GM12878 (cell line): ENCODE results near the gene RGS1. TPM values are rescaled to one million over a fixed set of nuclear protein-coding genes. Genes with fewer than 3 reads are reported as not detected.

ENCODE experiments used
- ASH2L ChIP-seq: fragments of 300-600, 200-600 bp; sonication (generic); IDR thresholded peaks from 2 replicates; pipeline ENCODE4 v1.6.1; 2017; ENCODE audit warnings: low read depth, mild to moderate bottlenecking, borderline replicate concordance
- IKZF1 ChIP-seq: fragments of 450-650 bp; conservative IDR thresholded peaks from 2 replicates; pipeline ENCODE4 v1.6.1; 2017; ENCODE audit warnings: antibody characterized with exemption, mild to moderate bottlenecking
- IKZF2 ChIP-seq, 2 experiments: fragments of 450-650 bp; IDR thresholded peaks; 2 replicates each; pipeline ENCODE4 v1.6.1; 2017; ENCODE audit warnings: mild to moderate bottlenecking in 2 of 2, moderate library complexity in 2 of 2
- IRF4 ChIP-seq: IDR thresholded peaks from 2 replicates; pipeline ENCODE4 v1.6.1; 2011; ENCODE audit warnings: low read depth, low read length
- MXI1 ChIP-seq: fragments of 150-350 bp; IDR thresholded peaks from 2 replicates; pipeline ENCODE4 v1.6.1; 2011; ENCODE audit warnings: low read depth, mild to moderate bottlenecking, inconsistent platforms, low read length, improper control_type of control experiment
- NR2C2 ChIP-seq: IDR thresholded peaks from 2 replicates; pipeline ENCODE4 v1.6.1; 2011; ENCODE audit warnings: borderline replicate concordance, low read depth; ENCODE audit not compliant: control insufficient read depth, insufficient read length
- NR2F1 ChIP-seq: fragments of 450-650 bp; conservative IDR thresholded peaks from 2 replicates; pipeline ENCODE4 v1.6.1; 2017; ENCODE audit warnings: mild to moderate bottlenecking
- RBBP5 ChIP-seq: fragments of 200-600 bp; sonication (generic); conservative IDR thresholded peaks from 2 replicates; pipeline ENCODE4 v1.6.1; 2016
- RFX5 ChIP-seq: IDR thresholded peaks from 2 replicates; pipeline ENCODE4 v1.6.1; 2011; ENCODE audit warnings: low read depth, low read length, improper control_type of control experiment
- SMAD5 ChIP-seq: IDR thresholded peaks from 2 replicates; pipeline ENCODE4 v1.6.1; 2016; ENCODE audit warnings: antibody characterized with exemption, low read depth
- SREBF2 ChIP-seq: IDR thresholded peaks from 2 replicates; pipeline ENCODE4 v1.6.1; 2012; ENCODE audit warnings: mild to moderate bottlenecking, low read length
- TCF12 ChIP-seq: IDR thresholded peaks from 2 replicates; pipeline ENCODE4 v1.6.1; 2011; ENCODE audit warnings: low read depth, mild to moderate bottlenecking, low read length
- TCF7 ChIP-seq: IDR thresholded peaks from 2 replicates; pipeline ENCODE4 v1.6.1; 2014; ENCODE audit warnings: antibody characterized with exemption, borderline replicate concordance
- WRNIP1 ChIP-seq: IDR thresholded peaks from 2 replicates; pipeline ENCODE4 v1.6.1; 2011; ENCODE audit warnings: low read depth, low read length, improper control_type of control experiment, borderline replicate concordance
- YBX1 ChIP-seq: fragments of 450-650 bp; IDR thresholded peaks from 2 replicates; pipeline ENCODE4 v1.6.1; 2016; ENCODE audit warnings: antibody characterized with exemption
- ZBED1 ChIP-seq: IDR thresholded peaks from 2 replicates; pipeline ENCODE4 v1.6.1; 2016; ENCODE audit warnings: borderline replicate concordance
- polyA plus RNA-seq, 11 experiments: library from polyadenylated mRNA; depleted of rRNA in 4 of 11; unstranded in 6 of 11; stranded (reverse) in 5 of 11; fragments of >200 nt; fragmentation: Nextera tagmentation in 4 of 11; fragmentation: Illumina TruSeq in 1 of 11; extraction: Ambion mirVana in 4 of 11; extraction: Trizol in 1 of 11; gene quantifications; 1 replicate in 1 of 11; 2 replicates in 10 of 11; pipeline versions ENCODE4 v1.2.1 to v1.2.3, GENCODE V29; 2011 to 2016; ENCODE audit warnings: inconsistent platforms in 2 of 11, missing spikeins in 2 of 11, low read depth in 1 of 11
- total RNA-seq, 4 experiments: library from RNA; depleted of rRNA in 3 of 4; stranded (reverse); fragments of >200 nt in 3 of 4; fragmentation: Illumina TruSeq in 1 of 4; extraction: Trizol in 1 of 4; gene quantifications; 2 replicates each; pipeline versions ENCODE4 v1.2.1 to v1.2.3, GENCODE V29; 2013 to 2021
- TF ChIP-seq, protein P1 (sequence below): fragments of 450-650 bp; IDR thresholded peaks from 2 replicates; pipeline ENCODE4 v1.6.1; 2017; ENCODE audit warnings: mild to moderate bottlenecking
- TF ChIP-seq, protein P2 (sequence below): fragments of 450-650 bp; IDR thresholded peaks from 2 replicates; pipeline ENCODE4 v1.6.1; 2018; ENCODE audit warnings: mild to moderate bottlenecking, low read depth, moderate library complexity; ENCODE audit not compliant: partially characterized antibody
- TF ChIP-seq, protein P3 (sequence below): IDR thresholded peaks from 2 replicates; pipeline ENCODE4 v1.6.1; 2012; ENCODE audit warnings: low read depth, low read length, improper control_type of control experiment
- TF ChIP-seq, protein P4 (sequence below): fragments of 450-650 bp; IDR thresholded peaks from 2 replicates; pipeline ENCODE4 v1.6.1; 2017; ENCODE audit warnings: mild to moderate bottlenecking, moderate library complexity

RGS1 gene
- total and polyA plus RNA-seq, 10 of the 15 experiments (the other 5 are each of a cell fraction or from before 2014, with no cell fraction given): 20.7 to 882 (median 45.9) TPM

DNA sequence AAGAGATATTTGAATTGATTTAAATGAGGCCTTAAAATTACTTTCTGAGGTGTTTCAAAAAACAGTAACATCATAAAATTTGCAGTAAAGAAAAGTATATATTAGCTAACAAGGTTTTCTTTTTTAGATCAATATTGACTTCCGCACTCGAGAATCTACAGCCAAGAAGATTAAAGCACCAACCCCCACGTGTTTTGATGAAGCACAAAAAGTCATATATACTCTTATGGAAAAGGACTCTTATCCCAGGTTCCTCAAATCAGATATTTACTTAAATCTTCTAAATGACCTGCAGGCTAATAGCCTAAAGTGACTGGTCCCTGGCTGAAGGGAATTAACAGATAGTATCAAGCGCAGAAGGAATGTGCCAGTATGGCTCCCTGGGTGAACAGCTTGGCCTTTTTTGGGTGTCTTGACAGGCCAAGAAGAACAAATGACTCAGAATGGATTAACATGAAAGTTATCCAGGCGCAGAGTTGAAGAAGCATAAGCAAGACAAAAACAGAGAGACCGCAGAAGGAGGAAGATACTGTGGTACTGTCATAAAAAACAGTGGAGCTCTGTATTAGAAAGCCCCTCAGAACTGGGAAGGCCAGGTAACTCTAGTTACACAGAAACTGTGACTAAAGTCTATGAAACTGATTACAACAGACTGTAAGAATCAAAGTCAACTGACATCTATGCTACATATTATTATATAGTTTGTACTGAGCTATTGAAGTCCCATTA lies 3.6 kb downstream of the RGS1 start (continued):
- TF ChIP-seq, protein P1, sequence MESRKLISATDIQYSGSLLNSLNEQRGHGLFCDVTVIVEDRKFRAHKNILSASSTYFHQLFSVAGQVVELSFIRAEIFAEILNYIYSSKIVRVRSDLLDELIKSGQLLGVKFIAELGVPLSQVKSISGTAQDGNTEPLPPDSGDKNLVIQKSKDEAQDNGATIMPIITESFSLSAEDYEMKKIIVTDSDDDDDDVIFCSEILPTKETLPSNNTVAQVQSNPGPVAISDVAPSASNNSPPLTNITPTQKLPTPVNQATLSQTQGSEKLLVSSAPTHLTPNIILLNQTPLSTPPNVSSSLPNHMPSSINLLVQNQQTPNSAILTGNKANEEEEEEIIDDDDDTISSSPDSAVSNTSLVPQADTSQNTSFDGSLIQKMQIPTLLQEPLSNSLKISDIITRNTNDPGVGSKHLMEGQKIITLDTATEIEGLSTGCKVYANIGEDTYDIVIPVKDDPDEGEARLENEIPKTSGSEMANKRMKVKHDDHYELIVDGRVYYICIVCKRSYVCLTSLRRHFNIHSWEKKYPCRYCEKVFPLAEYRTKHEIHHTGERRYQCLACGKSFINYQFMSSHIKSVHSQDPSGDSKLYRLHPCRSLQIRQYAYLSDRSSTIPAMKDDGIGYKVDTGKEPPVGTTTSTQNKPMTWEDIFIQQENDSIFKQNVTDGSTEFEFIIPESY: no peak
- TF ChIP-seq NR2C2 (no peak), IKZF2 (IDR thresholded peaks at IDR 0.05) (peak; percentile 25 to 52; a peak in 3 of 4 replicates), SREBF2 (no peak), RFX5 (no peak), TCF12 (no peak), IKZF1 (no peak; the same call in 1 of the 2 replicates), NR2F1 (no peak), TCF7 (no peak), WRNIP1 (no peak), SMAD5 (peak; percentile 56), IRF4 (no peak), ASH2L (peak; percentile 64; the same call in 1 of the 2 replicates), RBBP5 (no peak), ZBED1 (0 out of 2 replicates have a peak, but pooled peaks have one; percentile 25), YBX1 (no peak), MXI1 (no peak; the same call in none of the 2 replicates)
- TF ChIP-seq, protein P2, sequence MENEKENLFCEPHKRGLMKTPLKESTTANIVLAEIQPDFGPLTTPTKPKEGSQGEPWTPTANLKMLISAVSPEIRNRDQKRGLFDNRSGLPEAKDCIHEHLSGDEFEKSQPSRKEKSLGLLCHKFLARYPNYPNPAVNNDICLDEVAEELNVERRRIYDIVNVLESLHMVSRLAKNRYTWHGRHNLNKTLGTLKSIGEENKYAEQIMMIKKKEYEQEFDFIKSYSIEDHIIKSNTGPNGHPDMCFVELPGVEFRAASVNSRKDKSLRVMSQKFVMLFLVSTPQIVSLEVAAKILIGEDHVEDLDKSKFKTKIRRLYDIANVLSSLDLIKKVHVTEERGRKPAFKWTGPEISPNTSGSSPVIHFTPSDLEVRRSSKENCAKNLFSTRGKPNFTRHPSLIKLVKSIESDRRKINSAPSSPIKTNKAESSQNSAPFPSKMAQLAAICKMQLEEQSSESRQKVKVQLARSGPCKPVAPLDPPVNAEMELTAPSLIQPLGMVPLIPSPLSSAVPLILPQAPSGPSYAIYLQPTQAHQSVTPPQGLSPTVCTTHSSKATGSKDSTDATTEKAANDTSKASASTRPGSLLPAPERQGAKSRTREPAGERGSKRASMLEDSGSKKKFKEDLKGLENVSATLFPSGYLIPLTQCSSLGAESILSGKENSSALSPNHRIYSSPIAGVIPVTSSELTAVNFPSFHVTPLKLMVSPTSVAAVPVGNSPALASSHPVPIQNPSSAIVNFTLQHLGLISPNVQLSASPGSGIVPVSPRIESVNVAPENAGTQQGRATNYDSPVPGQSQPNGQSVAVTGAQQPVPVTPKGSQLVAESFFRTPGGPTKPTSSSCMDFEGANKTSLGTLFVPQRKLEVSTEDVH: peak; percentile 47
- TF ChIP-seq, protein P3, sequence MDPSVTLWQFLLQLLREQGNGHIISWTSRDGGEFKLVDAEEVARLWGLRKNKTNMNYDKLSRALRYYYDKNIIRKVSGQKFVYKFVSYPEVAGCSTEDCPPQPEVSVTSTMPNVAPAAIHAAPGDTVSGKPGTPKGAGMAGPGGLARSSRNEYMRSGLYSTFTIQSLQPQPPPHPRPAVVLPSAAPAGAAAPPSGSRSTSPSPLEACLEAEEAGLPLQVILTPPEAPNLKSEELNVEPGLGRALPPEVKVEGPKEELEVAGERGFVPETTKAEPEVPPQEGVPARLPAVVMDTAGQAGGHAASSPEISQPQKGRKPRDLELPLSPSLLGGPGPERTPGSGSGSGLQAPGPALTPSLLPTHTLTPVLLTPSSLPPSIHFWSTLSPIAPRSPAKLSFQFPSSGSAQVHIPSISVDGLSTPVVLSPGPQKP: no peak
- TF ChIP-seq, protein P4, sequence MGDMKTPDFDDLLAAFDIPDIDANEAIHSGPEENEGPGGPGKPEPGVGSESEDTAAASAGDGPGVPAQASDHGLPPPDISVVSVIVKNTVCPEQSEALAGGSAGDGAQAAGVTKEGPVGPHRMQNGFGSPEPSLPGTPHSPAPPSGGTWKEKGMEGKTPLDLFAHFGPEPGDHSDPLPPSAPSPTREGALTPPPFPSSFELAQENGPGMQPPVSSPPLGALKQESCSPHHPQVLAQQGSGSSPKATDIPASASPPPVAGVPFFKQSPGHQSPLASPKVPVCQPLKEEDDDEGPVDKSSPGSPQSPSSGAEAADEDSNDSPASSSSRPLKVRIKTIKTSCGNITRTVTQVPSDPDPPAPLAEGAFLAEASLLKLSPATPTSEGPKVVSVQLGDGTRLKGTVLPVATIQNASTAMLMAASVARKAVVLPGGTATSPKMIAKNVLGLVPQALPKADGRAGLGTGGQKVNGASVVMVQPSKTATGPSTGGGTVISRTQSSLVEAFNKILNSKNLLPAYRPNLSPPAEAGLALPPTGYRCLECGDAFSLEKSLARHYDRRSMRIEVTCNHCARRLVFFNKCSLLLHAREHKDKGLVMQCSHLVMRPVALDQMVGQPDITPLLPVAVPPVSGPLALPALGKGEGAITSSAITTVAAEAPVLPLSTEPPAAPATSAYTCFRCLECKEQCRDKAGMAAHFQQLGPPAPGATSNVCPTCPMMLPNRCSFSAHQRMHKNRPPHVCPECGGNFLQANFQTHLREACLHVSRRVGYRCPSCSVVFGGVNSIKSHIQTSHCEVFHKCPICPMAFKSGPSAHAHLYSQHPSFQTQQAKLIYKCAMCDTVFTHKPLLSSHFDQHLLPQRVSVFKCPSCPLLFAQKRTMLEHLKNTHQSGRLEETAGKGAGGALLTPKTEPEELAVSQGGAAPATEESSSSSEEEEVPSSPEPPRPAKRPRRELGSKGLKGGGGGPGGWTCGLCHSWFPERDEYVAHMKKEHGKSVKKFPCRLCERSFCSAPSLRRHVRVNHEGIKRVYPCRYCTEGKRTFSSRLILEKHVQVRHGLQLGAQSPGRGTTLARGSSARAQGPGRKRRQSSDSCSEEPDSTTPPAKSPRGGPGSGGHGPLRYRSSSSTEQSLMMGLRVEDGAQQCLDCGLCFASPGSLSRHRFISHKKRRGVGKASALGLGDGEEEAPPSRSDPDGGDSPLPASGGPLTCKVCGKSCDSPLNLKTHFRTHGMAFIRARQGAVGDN: peak; percentile 43
